Lower leg skin (tissue), 4 donors: ENCODE results near the gene CLDN10. TPM values are rescaled to one million over a fixed set of nuclear protein-coding genes. Genes with fewer than 3 reads are reported as not detected.

ENCODE experiments used
- DNase-seq, 2 donors: peaks; one replicate each; pipeline ENCODE4 v3.0.0-alpha.2; 2019; ENCODE audit warnings: low spot score in 2 of 2
- H3K4me3 ChIP-seq: fragments of 200-600 bp; sonication (generic); 2 replicates; pipeline ENCODE4 v1.5.1; 2017; ENCODE audit warnings: mild to moderate bottlenecking, low read depth; ENCODE audit not compliant: poor library complexity, severe bottlenecking
- CTCF ChIP-seq, 3 donors: fragments of 450-650 bp; IDR thresholded peaks; one replicate each; pipeline ENCODE4 v1.5.1; 2016; ENCODE audit warnings: antibody characterized with exemption in 3 of 3, mild to moderate bottlenecking in 3 of 3, moderate library complexity in 2 of 3
- POLR2A ChIP-seq, 2 donors: fragments of 450-650 bp; IDR thresholded peaks; one replicate each; pipeline ENCODE4 v1.6.1; 2016 to 2017; ENCODE audit warnings: antibody characterized with exemption in 2 of 2, mild to moderate bottlenecking in 1 of 2, moderate library complexity in 1 of 2
- WGBS, 2 donors: methylation state at CpG; one replicate each; pipeline ENCODE4 v1.1.5; 2018; 5-methylcytosine and 5-hydroxymethylcytosine counted together
- intact Hi-C: fragments of 100-400 bp; cut with DNase I; formaldehyde crosslinking; loops from one replicate; pipeline ENCODE4 v1.15.0; 2023; ENCODE audit warnings: low total_unique reads
- total RNA-seq, 4 donors: library from RNA; depleted of rRNA; stranded (reverse); fragments of >200 nt; gene quantifications; one replicate each; pipeline ENCODE4 v1.1.0, GENCODE V29; 2016

The CLDN10 gene
- 10 to 100 TPM in 3 of 4 donors, 1 to 10 TPM in 1; 7.6 to 33.3 (median 19.9) TPM for total RNA-seq

GRCh38 chr13:95552539-95553441, at the start of gene CLDN10:
CLDN10 (plus strand) TSS chr13:95552720; CDS start chr13:95552754, 34 bp downstream.
- DNase-seq: no peak
- intact Hi-C loops: no loop called here
- no peak for TF ChIP-seq CTCF (IDR thresholded peaks at IDR 0.05)
- no peak for TF ChIP-seq POLR2A (IDR thresholded peaks at IDR 0.05)
- H3K4me3 ChIP-seq: no peak within 1 kb of the TSS
- 5 to 6% methylated on average over 30 to 32 of the region's 70 CpGs for WGBS, 2 donors

DNA sequence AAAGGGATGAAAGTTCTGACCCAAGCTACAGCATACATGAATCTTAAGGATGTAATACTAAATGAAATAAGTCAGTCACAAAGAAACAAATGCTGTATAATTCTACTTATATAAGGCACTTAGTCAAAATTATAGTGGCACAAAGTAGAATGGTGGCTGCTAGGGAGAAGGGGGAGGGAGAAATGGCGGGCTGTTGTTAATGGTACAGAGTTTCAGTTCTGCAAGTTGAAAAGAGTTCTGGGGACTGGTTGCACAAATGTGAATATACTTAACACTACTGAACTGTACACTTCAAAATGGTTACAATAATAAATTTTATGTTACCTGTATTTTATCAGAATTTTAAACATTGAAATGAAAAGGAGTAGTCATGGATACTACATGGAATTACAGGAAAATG, 48.9 kb upstream of the CLDN10 start:
- intact Hi-C loops: no loop called here
- 75 to 84% methylated on average over 1 of the region's 1 CpG for WGBS, 2 donors
- no peak for TF ChIP-seq CTCF (IDR thresholded peaks at IDR 0.05)
- no peak for TF ChIP-seq POLR2A (IDR thresholded peaks at IDR 0.05)
- no peak for DNase-seq
- H3K4me3 ChIP-seq: no peak overlapping the region

GRCh38 chr13:95505265-95505664, 47.3 kb upstream of the CLDN10 start:
- intact Hi-C loops: no loop called here
- no peak overlapping the region for H3K4me3 ChIP-seq
- 43 to 62% methylated on average over 3 of the region's 3 CpGs for WGBS, 2 donors
- DNase-seq: no peak
- TF ChIP-seq POLR2A (IDR thresholded peaks at IDR 0.05): no peak
- TF ChIP-seq CTCF (IDR thresholded peaks at IDR 0.05): no peak

- no peak overlapping the region for H3K4me3 ChIP-seq
- 74 to 82% methylated on average over 4 of the region's 4 CpGs for WGBS, 2 donors
- no peak for DNase-seq
- TF ChIP-seq CTCF (IDR thresholded peaks at IDR 0.05): no peak
- TF ChIP-seq POLR2A (IDR thresholded peaks at IDR 0.05): no peak
- intact Hi-C loops: no loop called here
These were observed 46.5 kb upstream of the CLDN10 start for GRCh38 chr13:95505986-95506385.

DNA sequence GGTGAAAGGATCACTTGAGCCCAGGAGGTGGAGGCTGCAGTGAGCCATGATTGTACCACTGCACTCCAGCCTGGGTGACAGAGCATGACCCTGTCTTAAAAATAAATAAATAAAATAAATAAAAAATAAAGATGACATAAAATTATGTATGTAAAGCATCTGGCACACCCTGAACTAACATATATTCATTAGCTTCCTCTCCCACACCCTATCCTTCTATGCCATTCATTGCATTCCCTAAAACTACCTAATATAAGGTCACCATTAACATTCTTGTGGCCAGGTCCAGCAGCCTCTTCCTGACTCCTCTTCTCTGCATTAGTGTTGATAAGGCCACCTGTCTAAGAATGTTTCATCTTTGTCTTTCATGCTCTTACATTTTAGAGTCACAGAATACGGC, 44.5 kb upstream of the CLDN10 start:
- no peak overlapping the region for H3K4me3 ChIP-seq
- 74 to 86% methylated on average over 1 of the region's 1 CpG for WGBS, 2 donors
- no peak for TF ChIP-seq POLR2A (IDR thresholded peaks at IDR 0.05)
- no peak for TF ChIP-seq CTCF (IDR thresholded peaks at IDR 0.05)
- intact Hi-C loops: no loop called here
- no peak for DNase-seq
